Activated effector memory CD4-positive, alpha-beta T cell treated with Interleukin-2 at 50 U/mL for 16 hours (primary cell): ENCODE measurements around the gene PDE4B.
"Not testable (repeated sequence)": the region's sequence is repeated elsewhere in the genome, so short reads cannot be mapped to it uniquely, and the experiment has no call there.

Source experiments
- DNase-seq: peaks from one replicate; pipeline ENCODE4 v3.0.0-alpha.2; 2020

Gene PDE4B

DNA sequence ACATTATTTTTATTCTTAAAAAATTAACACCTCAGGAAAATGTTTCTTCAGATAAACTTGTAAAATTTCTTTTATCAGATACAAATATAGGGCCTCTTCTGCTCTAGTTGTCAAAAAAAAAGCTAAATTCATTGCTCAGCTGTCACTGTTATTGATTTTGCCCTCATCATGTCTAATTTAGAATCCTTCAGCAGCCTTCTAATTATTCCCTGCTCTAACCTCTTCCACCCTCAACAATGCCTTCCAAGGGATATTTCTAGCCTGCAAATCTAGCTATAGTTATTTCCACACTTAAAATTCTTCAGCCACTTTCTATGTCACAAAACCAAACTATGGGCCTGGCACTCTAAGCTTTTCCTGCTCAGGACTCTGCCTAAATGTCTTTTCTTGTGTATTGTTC is 25.2 kb downstream of the PDE4B start:
- no peak for DNase-seq

DNA sequence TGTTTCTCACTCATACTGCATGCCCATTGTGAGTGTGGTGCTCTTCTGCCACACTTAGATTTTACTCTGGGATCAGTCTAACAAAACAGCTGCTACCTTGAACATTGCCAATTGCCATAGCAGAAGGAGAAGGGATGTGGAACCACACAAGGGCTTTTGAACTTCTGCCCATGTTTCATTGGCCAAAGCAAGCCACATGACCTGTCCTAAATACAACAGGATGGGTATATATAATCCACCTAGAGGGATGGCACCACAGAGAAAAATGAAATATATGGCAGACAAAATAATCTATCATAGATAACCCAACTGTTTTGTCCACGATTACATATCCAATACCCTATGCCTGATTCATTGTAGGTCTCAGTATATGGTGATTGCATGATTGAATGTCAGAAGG is 26.3 kb downstream of the PDE4B start:
- DNase-seq, result no peak

DNA sequence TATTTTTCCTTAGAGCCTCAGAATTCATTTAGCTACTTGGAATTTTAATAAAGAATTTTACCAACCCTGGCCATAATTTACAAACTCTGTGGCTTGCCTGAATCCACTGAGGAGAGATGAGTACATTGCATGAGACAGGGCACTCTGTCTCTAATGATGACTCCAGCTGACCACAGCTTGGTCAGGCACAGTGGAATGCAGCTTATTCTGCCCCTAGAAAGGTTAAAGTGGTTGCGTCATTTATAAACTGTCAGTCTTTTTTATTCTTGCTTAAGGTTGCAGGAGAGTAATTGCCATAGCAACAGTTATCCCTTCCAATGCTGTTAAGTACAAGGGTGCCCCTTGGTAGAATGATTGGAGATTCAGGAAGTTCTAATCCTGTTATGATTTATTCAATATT is 28.3 kb downstream of the PDE4B start:
- no peak for DNase-seq

DNA sequence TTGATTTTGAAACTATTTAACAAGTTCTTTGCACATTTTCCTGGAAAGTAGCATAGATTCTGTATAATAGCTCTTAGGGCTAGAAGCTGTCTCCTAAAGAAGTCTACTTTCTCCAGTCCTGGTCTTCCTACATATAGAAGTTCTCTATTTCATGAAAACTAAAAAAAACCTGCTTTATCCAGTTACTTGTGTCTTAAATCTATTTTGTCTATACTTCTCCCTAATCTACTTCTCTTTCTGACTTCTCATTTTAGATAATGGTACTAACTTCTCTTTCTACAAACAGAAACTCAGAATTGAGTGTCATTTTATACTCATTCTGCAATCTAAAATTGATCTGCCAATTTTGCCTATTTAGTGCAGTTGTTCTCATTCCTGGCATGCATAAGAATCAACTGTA is 28.7 kb downstream of the PDE4B start:
- DNase-seq, result no peak

DNA sequence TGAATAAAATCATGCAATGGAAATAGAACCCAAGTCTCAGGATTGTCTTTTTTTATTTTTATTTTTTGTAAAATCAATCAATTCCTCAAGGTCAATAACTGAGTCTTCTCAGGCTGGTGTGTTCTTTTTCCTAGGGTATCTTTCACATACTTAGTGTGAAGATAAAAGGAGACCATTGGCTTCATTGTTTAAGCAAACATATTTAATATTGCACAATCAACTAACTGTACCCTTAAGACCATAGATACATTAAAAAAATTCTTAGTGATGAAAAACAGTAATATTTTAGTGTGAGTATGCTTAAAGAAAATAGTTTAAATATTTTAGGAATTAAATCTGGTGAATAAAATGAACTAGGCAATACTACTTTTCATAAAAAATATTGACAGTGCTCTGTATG is 31.4 kb downstream of the PDE4B start:
- no peak for DNase-seq

DNA sequence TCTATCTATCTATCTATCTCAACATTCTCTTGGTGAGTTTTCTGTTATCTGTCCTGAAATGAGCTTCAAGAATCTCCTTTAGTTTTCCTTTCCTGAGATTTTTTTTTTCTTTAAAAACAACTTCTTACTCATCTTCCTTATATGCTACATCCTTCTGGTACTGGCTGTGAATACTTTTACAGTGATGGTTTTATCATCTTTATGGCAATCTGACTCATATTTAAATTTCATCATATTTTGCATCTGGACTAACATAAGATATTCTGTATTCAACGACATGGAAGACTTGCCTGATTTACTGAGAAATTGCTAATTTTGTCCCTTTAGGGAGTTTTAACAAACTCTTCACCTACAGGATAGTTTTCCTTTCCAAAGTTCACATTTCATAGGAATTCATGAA is 33.0 kb downstream of the PDE4B start:
- DNase-seq, result no peak

DNA sequence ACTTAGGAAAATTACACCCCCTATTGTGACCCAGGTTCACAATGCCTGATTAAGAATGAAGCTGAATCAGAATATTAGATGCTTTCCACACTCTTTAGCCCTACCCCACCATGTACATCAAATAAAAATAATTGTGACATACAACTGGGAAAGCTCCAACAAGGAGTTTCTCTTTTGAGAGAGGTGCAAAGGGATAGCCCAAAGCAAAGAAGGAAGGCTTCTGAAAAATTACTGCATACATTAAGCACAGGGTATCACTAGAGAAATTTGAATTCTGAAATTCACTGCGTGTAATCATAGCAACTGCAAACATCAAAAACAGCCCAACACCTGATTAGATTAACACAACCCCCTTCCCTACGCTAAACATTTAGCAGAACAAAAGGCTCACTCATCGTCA is 34.1 kb downstream of the PDE4B start:
- DNase-seq, result no peak

DNA sequence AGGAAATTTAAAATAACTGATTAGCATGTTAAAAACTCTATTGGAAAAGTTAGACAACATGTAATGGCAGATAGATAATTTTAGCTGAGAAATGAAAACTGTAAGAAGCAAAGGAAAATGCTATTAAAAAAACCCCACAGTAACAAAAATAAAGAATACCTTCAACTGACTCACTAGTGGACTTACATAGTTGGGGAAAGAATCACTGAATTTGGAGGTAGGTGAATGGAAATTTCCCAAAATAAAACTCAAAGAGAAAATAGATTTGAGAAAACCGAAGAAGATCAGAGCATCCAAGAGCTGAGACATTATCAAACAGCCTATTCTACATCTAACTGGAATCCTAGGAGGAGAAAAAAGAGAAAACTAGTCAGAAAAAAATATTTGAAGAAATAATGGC is 34.7 kb downstream of the PDE4B start:
- no peak for DNase-seq

DNA sequence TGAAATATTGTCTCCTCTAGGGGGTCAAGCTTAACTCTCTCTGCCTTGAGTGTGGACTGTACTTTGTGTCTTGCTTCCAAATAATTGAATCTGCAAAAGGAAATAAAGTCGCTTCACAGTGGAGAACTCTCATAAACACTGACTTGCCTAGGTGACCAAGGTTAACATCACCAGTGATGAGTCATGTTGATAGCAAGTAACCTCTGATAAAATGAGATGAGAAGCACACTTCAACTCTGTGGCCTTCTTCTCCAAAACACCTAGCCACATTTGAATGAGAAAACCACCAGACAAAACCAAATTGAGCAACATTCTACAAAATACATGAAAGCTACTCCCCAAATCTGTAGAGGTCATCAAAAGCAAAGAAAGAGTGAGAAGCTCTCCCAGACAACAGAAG is 37.6 kb downstream of the PDE4B start:
- no peak for DNase-seq

DNA sequence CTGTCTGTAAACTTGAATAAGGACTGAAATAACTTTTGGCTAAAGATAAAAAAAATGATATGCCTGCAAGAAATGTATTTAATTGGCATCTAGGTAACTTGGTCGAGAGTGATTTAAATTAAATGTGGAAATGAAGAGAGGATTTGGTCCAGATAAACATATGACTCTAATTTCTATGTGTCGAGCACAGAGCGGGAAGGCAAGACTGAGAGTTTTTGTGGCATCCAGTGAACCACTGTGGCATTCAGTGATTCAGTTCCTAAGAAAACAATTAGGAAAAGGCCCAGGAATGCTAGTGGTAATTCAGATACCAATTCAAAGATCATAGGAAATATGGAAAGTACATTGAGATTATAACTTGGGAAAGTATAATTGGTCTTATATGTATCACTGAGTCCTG is 39.6 kb downstream of the PDE4B start:
- no peak for DNase-seq

DNA sequence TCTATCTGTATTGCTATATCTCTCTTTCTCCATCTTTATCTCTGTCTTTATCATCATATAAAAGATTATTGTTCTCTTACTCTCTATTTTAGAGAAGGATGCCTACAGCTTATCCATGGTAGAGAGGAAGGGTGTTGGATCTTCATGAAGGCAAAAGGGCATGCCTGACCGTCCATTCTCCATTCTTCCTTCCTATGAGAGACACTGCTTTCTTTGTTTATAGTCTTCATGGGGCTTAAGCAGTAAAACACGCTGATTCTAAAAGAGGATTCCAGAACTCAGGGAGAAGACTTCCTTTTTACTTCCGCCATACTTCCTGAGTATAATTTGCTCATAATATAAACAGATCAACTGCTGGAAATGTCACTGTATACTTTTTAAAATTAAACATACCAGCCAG is 44.0 kb downstream of the PDE4B start:
- no peak for DNase-seq

DNA sequence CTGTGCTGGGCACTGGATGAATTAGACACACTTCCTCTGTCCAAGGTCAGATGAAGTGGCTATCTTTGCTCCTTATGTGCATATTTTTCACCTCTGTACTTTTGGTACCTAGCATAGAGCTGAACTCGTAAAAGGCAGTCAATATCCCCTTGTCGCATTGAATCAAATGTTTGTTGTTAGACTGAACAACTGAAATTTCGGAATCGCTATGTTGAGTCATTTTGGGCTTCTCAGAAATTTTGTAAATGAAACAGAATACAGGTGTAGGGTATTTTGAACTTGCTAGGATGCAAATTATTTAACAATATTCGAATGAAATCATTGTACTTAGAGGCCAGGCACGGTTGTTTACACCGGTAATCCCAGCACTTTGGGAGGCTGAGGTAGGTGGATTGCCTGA is 48.0 kb downstream of the PDE4B start:
- no peak for DNase-seq

DNA sequence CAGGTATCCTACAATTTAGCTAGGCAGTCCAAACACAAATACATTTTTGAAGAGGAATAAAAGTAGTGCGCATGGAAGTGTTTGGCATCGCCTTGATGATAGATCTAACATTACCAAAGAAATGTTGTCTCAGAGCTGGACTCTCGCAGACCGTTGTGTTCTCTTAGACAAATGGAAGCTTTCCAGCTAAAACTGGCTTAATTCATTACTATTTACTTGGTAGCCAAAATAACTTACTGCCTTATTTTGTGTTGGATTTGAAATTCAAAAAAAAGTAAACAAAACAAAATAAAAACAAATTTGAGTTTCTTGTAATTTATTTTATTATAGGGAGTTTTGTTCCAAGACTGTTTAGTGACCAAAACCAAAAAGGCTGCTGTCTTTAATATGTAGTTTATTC is 51.6 kb downstream of the PDE4B start:
- DNase-seq, result no peak

DNA sequence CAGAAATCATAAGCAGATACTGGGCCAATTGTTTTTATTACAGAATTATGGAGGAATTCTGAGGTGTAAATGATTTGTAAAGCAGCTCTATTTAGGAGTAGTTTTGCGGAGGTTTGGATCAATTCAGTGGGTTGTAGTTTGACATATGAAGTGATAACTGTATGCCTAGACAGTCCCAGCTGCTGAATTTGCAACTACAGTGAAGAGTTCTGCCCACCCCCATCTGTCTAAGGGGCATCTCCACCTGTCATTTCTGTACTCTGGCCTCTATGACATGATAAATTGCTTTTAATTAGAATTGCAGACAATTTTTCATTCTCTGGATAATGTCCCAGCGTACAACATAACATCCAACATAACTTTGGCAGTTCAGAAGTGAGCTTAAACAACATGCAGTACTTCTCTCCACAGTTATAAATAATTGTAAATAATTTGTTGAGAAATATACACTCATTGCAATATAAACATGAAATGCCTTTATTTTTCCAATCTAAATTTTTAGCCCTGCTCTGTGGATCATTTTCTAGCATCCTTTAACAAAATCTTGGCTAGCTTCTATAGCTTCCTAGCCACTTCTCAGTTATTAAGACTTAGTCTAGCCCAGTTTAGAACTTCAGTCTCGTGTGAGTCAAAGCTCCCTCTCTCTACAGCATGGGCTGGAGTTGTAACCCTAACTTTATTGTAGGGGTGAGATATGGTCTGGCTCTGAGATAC is 52.3 kb downstream of the PDE4B start:
- DNase-seq, result no peak

DNA sequence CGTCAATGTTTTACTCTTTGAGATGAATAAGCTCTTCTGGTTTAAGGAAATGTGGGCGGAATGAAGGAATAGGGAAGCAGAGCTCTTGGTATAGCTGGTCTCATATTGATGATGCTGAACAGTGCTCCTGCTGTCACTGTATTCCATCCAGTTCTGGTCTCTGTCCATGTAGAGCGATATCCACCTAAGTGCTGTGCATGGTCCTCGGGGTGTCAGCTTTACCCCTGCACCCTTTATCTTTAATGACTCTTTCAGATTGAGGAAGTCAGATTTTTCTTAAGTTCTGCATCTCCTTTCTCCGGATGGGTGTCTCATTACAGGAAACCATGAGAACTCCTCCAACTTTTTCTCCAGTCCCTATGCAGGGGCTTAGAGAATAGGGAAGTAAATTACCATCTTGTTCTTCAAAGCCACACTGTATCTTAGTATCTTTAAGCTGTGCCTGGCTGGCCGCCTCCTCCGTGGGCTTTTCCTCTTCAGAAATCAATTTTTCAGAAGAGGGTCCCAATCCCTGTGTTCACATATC is 52.9 kb downstream of the PDE4B start:
- no peak for DNase-seq

DNA sequence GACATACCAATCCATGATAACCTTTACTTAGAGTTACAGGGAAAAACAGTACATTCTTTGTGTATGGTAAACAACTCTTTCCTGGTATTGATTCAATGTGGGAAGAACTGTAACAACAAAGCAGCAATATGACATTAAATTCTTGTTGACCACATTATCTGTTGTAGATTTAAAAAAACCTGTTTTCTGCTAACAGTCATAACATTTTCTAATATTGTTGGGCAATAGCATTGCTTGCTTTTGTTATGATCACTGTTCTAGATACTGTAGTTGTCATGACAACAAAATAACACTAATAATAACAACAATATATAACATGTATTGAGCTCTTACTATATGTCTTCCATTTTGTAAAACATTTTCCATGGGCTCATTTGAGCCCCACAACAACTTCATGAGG is 54.2 kb downstream of the PDE4B start:
- no peak for DNase-seq

DNA sequence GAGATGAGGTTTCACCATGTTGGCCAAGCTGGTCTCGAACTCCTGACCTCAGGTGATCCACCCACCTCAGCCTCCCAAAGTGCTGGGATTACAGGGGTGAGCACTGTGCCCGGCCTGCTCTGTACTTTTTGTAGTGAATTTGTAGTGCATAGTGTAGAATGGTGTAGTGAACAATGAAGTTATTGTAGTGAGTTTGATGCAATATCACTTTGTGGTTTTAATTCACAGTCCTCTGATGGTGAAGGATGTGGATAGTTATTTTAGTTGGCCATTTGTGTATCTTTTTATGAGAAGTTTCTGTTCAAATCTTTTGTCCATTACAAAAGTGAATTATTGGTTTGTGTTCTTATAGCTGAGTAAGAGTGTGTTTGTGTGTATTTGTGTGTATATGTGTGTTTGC is 57.6 kb downstream of the PDE4B start:
- DNase-seq, result no peak

DNA sequence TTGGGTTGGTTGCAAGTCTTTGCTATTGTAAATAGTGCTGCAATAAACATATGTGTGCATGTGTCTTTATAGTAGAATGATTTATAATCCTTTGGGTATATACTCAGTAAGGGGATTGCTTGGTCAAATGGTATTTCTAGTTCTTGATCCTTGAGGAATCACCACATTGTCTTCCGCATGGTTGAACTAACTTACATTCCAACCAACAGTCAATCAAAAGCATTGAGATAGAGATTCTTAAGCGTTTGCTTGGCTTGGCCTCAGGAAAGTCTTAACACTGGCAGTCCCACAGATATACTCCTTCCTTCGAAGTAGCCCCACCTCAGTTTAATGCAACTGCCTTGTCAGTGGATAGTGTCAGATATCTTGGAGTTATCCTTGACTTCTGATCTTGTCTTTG is 63.9 kb downstream of the PDE4B start:
- DNase-seq, result not testable (repeated sequence)

DNA sequence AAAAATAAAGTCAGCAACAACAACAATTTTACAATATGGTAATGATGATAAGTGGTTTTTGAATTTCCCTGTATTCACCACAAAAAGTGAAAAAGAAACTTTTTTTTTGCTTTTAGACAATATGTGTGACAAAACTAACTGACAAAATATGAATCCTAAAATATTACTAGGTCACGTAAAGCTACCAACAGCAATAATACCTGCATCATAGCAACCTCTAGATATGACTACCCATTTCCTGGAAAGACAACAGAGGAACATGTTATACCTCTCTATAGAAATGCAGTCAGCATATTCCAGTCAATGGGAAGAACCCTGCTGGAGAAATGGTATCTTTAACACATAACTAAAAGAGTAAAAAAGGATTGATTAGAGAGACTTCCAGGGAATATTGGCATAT is 73.7 kb downstream of the PDE4B start:
- no peak for DNase-seq

DNA sequence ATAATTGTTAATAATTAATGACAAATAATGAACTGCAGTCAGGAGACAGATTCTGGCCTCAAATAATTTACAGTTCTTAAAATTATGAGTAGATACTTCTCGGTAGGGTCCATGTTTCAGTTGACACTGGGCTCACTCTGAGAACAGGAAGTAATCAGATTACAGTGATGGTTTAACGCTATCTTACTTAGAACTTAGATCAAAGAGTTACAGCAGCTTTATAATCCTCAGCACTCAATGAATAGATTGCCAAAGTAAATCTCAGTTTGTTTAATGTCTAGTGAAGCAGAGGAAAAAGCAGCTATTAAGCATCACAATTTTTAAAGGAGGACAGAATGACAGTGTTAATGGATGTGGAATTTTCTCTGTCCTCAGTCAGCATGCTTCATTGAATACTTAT is 79.6 kb downstream of the PDE4B start:
- DNase-seq, result no peak

DNA sequence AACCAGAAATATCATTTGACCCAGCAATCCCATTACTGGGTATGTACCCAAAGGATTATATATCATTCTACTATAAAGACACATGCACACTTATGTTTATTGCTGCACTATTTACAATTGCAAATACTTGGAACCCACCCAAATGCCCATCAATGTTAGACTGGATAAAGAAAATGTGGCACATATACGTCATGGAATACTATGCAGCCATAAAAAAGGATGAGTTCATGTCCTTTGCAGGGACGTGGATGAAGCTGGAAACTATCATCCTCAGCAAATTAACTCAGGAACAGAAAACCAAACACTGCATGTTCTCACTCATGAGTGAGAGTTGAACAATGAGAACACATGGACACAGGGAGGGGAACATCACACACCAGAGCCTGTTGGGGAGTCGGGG is 85.6 kb downstream of the PDE4B start:
- DNase-seq, result not testable (repeated sequence)

DNA sequence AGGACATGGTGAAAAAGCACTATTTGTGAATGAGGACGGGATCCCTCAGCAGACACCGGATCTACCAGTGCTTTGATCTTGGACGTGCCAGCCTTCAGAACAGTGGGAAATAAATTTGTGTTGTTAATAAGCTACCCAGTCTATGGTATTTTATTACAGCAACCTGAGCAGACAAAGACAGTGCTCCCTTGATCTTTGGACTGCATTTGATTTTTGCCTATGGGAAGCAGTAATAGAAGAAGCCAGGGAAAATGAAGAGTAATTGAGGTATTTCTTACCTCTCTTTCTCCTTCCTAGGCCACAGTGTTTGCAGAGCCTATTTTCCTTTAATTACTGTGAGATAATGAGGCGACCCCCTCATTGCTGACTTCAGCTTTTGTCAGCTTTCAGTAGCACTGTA is 87.9 kb downstream of the PDE4B start:
- DNase-seq, result no peak

DNA sequence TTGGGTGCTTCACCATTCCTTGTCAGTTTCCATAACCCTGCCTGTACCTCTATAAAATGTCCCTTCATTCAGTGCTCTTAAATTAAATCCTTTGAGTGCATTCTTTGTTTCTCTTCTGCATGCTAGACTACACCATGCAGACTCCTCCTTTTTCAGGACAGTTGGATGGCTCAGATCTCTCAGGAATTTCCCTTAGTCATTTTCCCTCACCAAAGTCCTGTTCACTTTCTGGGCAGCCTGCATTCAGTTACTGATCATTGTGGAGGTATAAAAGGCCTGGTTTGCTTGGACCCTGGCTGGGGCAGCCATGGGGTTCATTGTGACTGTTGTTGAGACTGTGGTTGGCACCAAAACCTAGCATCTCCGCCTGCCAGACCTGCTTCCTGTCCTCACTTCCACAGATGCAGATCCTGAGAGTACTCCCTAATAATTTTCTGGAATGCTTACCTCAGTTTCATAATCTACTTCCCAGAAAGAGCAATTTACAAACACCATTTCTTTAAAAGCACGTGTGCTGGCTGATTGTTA is 88.4 kb downstream of the PDE4B start:
- no peak for DNase-seq

DNA sequence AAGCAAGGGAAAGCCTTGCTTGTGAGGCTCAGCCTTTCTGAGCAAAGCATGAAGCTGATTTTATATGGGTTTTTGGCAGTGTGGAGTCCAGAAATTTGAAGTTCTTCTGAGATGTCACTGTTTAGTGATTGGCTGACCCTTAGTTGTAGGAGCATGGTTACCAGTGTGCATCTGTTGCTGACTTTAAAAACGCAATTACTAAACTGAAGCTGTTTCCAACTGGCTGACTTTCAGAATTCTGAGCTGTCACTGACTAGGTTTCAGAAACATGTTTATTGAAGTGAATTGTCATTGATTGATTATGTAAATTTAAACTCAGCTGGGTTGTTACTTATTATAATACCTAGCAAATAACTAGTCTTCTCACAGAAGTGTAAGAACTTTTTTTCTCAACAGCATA is 89.4 kb downstream of the PDE4B start:
- DNase-seq, result no peak

DNA sequence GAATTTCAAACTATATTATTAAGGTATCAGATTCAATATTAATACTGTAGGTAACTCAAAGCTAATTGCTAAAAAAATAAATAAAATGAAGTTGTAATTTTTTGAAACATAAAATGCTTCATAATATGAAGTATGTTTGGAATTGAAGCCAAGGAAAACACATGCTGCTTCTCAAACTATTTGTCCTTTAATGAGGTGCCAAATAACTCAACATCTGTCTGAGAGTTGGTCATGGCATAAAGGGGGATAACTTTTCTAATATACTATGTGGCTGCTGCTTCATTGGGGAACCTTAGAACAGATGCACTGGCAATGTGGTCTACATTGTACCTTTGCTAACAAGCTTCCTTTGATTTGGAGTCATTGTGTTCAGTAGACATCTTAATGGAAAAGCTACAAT is 96.7 kb downstream of the PDE4B start:
- DNase-seq, result no peak
